Measurements from ENCODE around the gene OXSM.

- TF ChIP-seq, protein P1, sequence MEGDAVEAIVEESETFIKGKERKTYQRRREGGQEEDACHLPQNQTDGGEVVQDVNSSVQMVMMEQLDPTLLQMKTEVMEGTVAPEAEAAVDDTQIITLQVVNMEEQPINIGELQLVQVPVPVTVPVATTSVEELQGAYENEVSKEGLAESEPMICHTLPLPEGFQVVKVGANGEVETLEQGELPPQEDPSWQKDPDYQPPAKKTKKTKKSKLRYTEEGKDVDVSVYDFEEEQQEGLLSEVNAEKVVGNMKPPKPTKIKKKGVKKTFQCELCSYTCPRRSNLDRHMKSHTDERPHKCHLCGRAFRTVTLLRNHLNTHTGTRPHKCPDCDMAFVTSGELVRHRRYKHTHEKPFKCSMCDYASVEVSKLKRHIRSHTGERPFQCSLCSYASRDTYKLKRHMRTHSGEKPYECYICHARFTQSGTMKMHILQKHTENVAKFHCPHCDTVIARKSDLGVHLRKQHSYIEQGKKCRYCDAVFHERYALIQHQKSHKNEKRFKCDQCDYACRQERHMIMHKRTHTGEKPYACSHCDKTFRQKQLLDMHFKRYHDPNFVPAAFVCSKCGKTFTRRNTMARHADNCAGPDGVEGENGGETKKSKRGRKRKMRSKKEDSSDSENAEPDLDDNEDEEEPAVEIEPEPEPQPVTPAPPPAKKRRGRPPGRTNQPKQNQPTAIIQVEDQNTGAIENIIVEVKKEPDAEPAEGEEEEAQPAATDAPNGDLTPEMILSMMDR (IDR thresholded peaks at IDR 0.05; ENCODE audit: low read depth, low read length): no peak
- no peak for TF ChIP-seq EZH2phosphoT487 (IDR thresholded peaks at IDR 0.05; ENCODE audit: low read depth)
Measured at GRCh38 chr3:25804676-25805075, 14.8 kb downstream of the OXSM start.

Data from OCI-LY3 (cell line).